Panc1 (cell line): ENCODE data around the gene DGCR6.

Experiments
- POLR2AphosphoS5 ChIP-seq: IDR thresholded peaks from 2 replicates; pipeline ENCODE4 v1.6.1; 2012; ENCODE audit warnings: mild to moderate bottlenecking, low read depth, low read length, moderate library complexity
- TCF7L2 ChIP-seq: IDR thresholded peaks from 2 replicates; pipeline ENCODE4 v1.6.1; 2011; ENCODE audit warnings: mild to moderate bottlenecking, low read depth, low read length, inconsistent platforms
- TF ChIP-seq, protein P1 (sequence below): fragments of 450-650 bp; IDR thresholded peaks from 2 replicates; pipeline ENCODE4 v1.5.1; 2017; ENCODE audit warnings: mild to moderate bottlenecking
- TF ChIP-seq, protein P2 (sequence below), 2 experiments: IDR thresholded peaks; 2 replicates each; pipeline ENCODE4 v1.6.1; 2011 to 2012; ENCODE audit warnings: low read depth in 2 of 2, control low read depth in 1 of 2, low read length in 1 of 2, mild to moderate bottlenecking in 1 of 2, moderate library complexity in 1 of 2; ENCODE audit not compliant: insufficient read depth in 1 of 2

DNA sequence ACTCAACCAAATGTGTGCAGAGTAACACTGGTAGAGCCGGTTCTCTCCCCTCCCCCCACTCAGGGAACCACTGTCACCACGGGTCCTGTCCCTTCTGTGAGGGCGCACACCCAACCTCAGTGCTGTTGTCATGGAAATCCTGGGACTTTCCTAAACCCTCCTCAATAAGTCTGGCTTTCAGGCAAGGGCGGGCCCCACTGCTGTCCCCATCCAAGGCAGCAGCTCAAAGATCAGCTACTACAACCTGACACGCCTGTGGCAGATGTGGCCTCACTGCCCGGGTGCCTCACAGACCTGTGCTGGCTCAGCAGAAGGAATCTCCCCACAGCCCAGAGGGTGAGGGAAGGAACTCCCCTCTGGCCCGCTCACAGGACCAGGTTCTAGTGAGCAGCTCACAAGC is 27.8 kb downstream of the DGCR6 start:
- TF ChIP-seq, protein P1, sequence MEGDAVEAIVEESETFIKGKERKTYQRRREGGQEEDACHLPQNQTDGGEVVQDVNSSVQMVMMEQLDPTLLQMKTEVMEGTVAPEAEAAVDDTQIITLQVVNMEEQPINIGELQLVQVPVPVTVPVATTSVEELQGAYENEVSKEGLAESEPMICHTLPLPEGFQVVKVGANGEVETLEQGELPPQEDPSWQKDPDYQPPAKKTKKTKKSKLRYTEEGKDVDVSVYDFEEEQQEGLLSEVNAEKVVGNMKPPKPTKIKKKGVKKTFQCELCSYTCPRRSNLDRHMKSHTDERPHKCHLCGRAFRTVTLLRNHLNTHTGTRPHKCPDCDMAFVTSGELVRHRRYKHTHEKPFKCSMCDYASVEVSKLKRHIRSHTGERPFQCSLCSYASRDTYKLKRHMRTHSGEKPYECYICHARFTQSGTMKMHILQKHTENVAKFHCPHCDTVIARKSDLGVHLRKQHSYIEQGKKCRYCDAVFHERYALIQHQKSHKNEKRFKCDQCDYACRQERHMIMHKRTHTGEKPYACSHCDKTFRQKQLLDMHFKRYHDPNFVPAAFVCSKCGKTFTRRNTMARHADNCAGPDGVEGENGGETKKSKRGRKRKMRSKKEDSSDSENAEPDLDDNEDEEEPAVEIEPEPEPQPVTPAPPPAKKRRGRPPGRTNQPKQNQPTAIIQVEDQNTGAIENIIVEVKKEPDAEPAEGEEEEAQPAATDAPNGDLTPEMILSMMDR: no peak
- TF ChIP-seq TCF7L2 (no peak), POLR2AphosphoS5 (no peak)
- TF ChIP-seq, protein P2, sequence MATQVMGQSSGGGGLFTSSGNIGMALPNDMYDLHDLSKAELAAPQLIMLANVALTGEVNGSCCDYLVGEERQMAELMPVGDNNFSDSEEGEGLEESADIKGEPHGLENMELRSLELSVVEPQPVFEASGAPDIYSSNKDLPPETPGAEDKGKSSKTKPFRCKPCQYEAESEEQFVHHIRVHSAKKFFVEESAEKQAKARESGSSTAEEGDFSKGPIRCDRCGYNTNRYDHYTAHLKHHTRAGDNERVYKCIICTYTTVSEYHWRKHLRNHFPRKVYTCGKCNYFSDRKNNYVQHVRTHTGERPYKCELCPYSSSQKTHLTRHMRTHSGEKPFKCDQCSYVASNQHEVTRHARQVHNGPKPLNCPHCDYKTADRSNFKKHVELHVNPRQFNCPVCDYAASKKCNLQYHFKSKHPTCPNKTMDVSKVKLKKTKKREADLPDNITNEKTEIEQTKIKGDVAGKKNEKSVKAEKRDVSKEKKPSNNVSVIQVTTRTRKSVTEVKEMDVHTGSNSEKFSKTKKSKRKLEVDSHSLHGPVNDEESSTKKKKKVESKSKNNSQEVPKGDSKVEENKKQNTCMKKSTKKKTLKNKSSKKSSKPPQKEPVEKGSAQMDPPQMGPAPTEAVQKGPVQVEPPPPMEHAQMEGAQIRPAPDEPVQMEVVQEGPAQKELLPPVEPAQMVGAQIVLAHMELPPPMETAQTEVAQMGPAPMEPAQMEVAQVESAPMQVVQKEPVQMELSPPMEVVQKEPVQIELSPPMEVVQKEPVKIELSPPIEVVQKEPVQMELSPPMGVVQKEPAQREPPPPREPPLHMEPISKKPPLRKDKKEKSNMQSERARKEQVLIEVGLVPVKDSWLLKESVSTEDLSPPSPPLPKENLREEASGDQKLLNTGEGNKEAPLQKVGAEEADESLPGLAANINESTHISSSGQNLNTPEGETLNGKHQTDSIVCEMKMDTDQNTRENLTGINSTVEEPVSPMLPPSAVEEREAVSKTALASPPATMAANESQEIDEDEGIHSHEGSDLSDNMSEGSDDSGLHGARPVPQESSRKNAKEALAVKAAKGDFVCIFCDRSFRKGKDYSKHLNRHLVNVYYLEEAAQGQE (IDR thresholded peaks at IDR 0.05; ENCODE audit: insufficient read depth in 1 of 2, low read depth in 2 of 2, low read length in 1 of 2): no peak
